SK-N-MC (cell line): Measurements from ENCODE around the gene TPH2.

Source experiments
- DNase-seq: peaks from one replicate; pipeline ENCODE4 v3.0.0-alpha.2; 2011; ENCODE audit warnings: low read depth, low spot score
- H3K27ac ChIP-seq: fragments of 200-600 bp; sonication (generic); 2 replicates; pipeline ENCODE4 v1.5.1; 2016; ENCODE audit warnings: mixed run types
- H3K36me3 ChIP-seq: fragments of 200-600 bp; sonication (generic); 2 replicates; pipeline ENCODE4 v1.6.1; 2017; ENCODE audit warnings: antibody characterized with exemption, low read length, mixed read lengths; ENCODE audit not compliant: insufficient read depth
- H3K4me3 ChIP-seq: fragments of 200-600 bp; sonication (generic); 2 replicates; pipeline ENCODE4 v1.5.1; 2016
- H3K9ac ChIP-seq: fragments of 200-600 bp; sonication (generic); 2 replicates; pipeline ENCODE4 v1.8.0; 2017; ENCODE audit warnings: mixed run types, mixed read lengths; ENCODE audit not compliant: insufficient read length
- H3K9me3 ChIP-seq: fragments of 200-600 bp; sonication (generic); 2 replicates; pipeline ENCODE4 v1.6.1; 2017; ENCODE audit warnings: low read depth, mild to moderate bottlenecking, antibody characterized with exemption, low read length, moderate library complexity, mixed read lengths
- EZH2 ChIP-seq: fragments of 200-600 bp; sonication (generic); IDR thresholded peaks from one replicate; pipeline ENCODE4 v1.6.1; 2017; ENCODE audit warnings: antibody characterized with exemption
- FOXP2 ChIP-seq: optimal IDR thresholded peaks from 2 replicates; pipeline ENCODE3; 2011; ENCODE audit warnings: mild to moderate bottlenecking, moderate library complexity; ENCODE audit not compliant: insufficient read depth; ENCODE audit errors: extremely low read length, control extremely low read depth
- POLR2AphosphoS5 ChIP-seq: IDR thresholded peaks from 2 replicates; pipeline ENCODE4 v1.6.1; 2012; ENCODE audit warnings: mild to moderate bottlenecking, low read depth, low read length, borderline replicate concordance

TPH2 gene

DNA sequence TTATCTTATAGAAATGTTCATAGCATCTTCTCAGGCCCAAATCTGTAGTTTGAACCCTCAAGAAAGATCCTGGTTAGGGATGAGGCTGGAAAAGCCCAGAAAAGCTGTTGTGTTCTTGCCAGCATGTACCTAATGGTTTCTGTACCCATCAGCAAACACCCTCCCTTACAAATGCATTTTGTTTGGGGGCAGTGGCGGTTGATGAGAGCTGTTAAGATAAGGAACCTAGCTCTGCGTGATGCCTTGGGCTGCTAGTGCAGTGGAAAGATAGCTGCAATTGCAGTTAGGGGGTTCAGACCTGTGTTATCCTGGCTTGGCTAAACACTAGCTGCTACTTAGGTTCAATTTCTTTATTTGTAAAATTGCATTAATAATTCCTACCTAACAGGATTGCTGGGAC lies 3.6 kb downstream of the TPH2 start:
- TF ChIP-seq FOXP2 (no peak), EZH2 (no peak), POLR2AphosphoS5 (no peak)
- Histone ChIP-seq H3K9me3 (no peaks in the 10 kb centered on the region), H3K9ac (no peak overlapping the region), H3K36me3 (no peaks in the 10 kb centered on the region), H3K27ac (no peak overlapping the region), H3K4me3 (no peak overlapping the region)
- DNase-seq = no peak

DNA sequence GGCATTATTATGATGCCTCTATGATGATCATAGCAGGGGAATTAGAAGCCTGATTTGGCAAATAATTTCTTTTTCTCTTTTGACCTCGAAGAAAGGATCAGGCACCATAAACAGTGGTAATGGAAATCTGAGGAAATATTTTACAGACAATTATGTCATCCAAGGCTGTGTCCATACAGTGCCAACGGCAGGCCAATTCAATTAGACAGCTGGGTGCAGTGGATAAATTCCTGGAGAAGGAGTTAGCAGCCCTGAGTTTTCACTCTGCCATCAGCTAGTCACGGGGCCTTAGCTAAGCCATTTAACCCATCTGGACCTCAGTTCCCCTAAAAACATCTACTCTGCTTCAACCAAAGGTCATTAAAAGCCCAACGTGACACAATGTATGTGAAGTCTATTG lies 4.1 kb downstream of the TPH2 start:
- Histone ChIP-seq H3K9ac (no peak overlapping the region), H3K9me3 (no peaks in the 10 kb centered on the region), H3K4me3 (no peak overlapping the region), H3K36me3 (no peaks in the 10 kb centered on the region), H3K27ac (no peak overlapping the region)
- DNase-seq = no peak
- no peak for TF ChIP-seq FOXP2
- no peak for TF ChIP-seq EZH2
- TF ChIP-seq POLR2AphosphoS5 = no peak

DNA sequence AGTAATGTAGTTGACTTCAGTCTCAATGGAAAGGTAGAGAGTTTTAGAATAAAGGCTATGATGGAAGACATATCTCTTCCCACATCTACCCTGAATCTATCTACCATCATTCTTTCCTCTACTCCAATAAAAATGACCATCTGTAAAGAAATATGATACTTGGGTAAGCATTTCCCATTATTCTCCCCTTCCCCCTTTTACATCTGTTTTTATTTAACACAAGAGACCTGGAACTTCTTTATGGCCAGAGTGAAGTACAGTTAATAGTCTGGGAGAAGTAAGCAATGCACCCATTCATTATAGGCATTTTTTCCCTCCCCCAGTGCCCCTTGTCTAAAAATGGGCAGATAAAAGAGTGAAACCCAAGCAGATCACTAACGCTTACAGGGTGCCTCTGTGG lies 6.5 kb downstream of the TPH2 start:
- no peak for DNase-seq
- H3K27ac ChIP-seq = no peak overlapping the region
- no peak overlapping the region for H3K4me3 ChIP-seq
- no peaks in the 10 kb centered on the region for H3K9me3 ChIP-seq
- TF ChIP-seq FOXP2 (no peak), EZH2 (no peak), POLR2AphosphoS5 (no peak)
- no peak overlapping the region for H3K9ac ChIP-seq
- no peaks in the 10 kb centered on the region for H3K36me3 ChIP-seq

DNA sequence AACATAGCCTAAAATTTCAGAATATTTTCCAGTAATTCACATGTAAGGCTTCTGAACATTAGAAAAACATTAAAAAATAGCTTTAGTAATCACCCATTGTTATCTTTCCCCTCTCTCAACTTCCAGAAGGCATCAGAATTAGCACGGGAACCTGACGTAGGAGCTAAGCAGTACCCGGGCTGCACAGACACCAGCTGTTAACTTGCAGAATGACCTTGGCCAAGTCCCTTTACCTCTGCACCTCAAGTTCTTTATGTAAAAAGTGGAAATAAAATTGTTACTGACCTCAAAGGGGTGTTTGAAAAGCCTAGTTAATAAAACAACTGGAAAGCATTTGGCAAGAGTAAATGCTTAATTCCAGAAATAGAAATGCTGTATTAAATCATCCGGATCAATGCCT lies 7.2 kb downstream of the TPH2 start:
- Histone ChIP-seq H3K36me3 (no peaks in the 10 kb centered on the region), H3K9me3 (no peaks in the 10 kb centered on the region), H3K27ac (no peak overlapping the region), H3K4me3 (no peak overlapping the region), H3K9ac (no peak overlapping the region)
- no peak for TF ChIP-seq FOXP2
- no peak for TF ChIP-seq POLR2AphosphoS5
- TF ChIP-seq EZH2 = no peak
- no peak for DNase-seq

DNA sequence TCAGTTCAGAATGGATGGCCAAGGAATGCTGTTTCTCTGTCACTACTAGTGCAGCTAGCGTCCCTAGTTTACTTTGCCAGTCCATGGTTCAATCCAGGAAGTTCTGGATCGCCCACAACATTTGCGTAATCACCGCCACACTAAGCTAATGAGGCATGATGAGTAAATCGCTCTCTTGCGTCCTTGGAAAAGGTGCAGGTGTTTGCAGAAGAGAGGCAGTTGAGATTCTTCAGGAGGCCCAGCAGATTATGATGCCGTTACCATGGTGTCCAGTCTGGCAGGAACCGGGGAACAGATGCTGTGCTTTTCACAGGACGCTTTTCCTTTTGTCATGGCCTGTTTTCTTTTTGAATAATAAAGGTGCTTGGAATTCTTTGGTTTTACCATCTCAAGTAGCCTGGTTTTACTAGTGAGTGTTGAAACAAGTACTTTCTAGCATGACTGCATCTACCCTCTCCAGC lies 9.0 kb downstream of the TPH2 start:
- Histone ChIP-seq H3K36me3 (no peaks in the 10 kb centered on the region), H3K9ac (no peak overlapping the region), H3K4me3 (no peak overlapping the region), H3K27ac (no peak overlapping the region), H3K9me3 (no peaks in the 10 kb centered on the region)
- TF ChIP-seq EZH2 (no peak), POLR2AphosphoS5 (no peak), FOXP2 (no peak)
- no peak for DNase-seq

DNA sequence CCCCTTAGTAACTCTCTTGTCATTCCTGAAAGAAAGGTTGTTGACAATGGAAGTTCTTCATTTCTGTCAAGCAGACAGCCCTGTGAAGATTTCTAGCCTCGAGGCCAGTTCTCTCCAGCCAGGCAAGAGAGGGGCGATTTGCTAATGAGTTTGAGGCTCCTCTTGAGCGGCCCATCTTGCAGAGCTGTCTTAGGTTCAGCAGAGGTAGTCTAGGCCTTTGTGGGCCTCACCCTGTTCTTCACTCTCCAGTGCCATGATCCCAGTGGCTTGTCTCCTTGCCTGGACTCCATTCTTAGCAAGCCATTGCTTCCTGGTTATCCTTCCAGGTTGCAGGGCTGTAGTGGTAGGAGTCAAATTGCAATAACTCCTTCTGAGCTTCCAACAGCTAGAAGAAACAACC lies 9.7 kb downstream of the TPH2 start:
- no peak for DNase-seq
- Histone ChIP-seq H3K36me3 (no peaks in the 10 kb centered on the region), H3K9me3 (no peaks in the 10 kb centered on the region), H3K9ac (no peak overlapping the region), H3K27ac (no peak overlapping the region), H3K4me3 (no peak overlapping the region)
- TF ChIP-seq EZH2 (no peak), FOXP2 (no peak)

DNA sequence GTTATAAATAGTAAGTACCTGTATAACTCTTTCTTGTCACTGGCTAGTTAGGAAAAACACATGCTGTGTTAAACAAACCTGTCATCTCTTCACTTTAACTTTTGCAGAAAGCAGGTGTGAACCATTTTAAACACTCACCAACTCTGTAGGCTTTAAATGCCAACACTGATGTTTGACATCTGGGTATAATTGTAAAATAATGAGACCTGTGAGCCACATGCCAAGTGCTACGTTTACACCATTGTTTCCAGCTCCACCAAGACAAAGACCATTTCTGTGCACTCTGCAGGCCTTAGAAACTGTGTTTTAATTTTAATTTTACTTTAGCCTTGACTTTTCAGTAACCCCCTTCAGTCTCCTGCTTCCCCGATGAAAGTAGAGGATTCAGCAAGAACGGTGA lies 11.0 kb downstream of the TPH2 start:
- Histone ChIP-seq H3K27ac (no peak overlapping the region), H3K9ac (no peak overlapping the region), H3K36me3 (no peaks in the 10 kb centered on the region), H3K9me3 (no peaks in the 10 kb centered on the region), H3K4me3 (no peak overlapping the region)
- TF ChIP-seq FOXP2 (no peak), POLR2AphosphoS5 (no peak), EZH2 (no peak)
- DNase-seq = no peak

DNA sequence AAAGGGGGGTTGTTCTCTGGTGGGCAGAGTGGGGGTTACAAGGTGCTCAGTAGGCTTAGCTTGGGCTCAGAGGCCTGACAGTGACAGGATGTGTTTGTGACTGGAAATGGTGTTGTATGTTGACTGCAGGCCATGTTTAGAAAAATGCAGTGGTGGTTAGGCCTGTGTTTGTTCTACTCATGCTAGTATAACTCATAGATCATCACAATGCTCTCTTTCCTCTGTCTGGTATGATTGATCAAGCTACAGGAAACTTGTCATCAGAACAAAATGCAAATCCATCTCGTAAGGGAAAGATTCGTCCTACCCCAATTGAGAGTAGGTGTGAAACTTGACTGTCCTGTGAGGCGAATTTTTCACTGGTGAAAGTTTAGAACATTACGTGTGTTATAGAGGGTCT lies 11.8 kb downstream of the TPH2 start:
- H3K36me3 ChIP-seq = no peaks in the 10 kb centered on the region
- no peak overlapping the region for H3K27ac ChIP-seq
- TF ChIP-seq POLR2AphosphoS5 = no peak
- no peak for TF ChIP-seq EZH2
- no peak for TF ChIP-seq FOXP2
- H3K9me3 ChIP-seq = no peaks in the 10 kb centered on the region
- H3K4me3 ChIP-seq = no peak overlapping the region
- DNase-seq = no peak
- H3K9ac ChIP-seq = no peak overlapping the region

DNA sequence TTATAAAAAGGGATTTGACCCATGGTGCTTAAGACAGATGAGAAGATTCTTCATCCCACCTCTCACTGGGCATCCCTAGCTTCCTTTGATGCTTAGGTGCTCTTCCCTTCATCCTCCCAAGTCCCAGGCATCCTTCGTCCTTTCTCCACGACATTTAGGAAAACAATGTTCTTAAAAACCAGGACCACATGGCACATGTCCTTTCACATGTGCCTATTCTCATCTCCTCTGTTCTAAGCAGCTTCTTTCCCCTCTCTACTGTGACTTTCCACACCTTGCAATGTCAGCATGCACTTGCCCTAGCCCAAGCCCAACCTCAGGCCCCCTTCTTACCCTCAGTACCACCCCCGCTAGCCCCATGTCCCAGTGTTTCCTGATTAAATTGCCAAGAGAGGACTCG lies 12.2 kb downstream of the TPH2 start:
- Histone ChIP-seq H3K27ac (no peak overlapping the region), H3K9me3 (no peaks in the 10 kb centered on the region), H3K36me3 (no peaks in the 10 kb centered on the region), H3K9ac (no peak overlapping the region), H3K4me3 (no peak overlapping the region)
- TF ChIP-seq EZH2 = no peak
- TF ChIP-seq POLR2AphosphoS5 = no peak
- TF ChIP-seq FOXP2 = no peak
- DNase-seq = no peak
